GM12892 (cell line): ENCODE measurements around the gene DNASE2B.

Experiments
- POLR2A ChIP-seq: IDR thresholded peaks from 2 replicates; pipeline ENCODE4 v1.6.1; 2011; ENCODE audit warnings: low read depth, low read length, control low read depth
- TAF1 ChIP-seq: IDR thresholded peaks from 2 replicates; pipeline ENCODE4 v1.6.1; 2011; ENCODE audit warnings: low read depth, mild to moderate bottlenecking, control low read depth, low read length, borderline replicate concordance

GRCh38 chr1:84367219-84367618 lies 31.1 kb upstream of the DNASE2B start:
- TF ChIP-seq POLR2A, result no peak
- no peak for TF ChIP-seq TAF1
